Activated gamma-delta T cell (primary cell): ENCODE data around the gene CFAP46.

Source experiments
- DNase-seq: peaks from one replicate; lab custom pipeline; 2025; lab: John Stamatoyannopoulos, UW

CFAP46 gene

DNA sequence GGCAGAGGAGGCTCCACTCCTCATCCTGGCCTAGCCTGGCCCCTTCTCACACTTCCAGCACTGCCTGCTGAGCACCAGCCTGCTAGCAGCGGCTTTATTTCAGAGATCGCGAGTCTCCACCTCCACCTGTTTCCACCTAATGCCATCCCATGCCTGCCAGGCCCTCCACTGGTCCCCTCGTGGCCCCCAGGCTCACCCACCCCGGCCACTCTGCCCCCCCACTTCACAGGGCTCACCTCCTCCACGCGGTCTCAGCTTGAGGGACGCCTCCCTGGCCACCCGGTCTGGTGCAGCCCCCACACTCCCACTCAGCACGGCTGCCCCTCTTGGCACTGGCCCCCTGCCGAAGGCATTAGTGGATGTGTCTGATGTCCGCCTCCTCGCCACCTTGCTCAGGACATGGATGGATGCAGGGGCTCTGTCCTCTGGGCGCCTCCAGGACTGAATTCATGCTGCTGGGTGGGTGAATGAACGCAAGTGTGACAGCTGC, 152.7 kb downstream of the CFAP46 start:
- DNase-seq = no peak

DNA sequence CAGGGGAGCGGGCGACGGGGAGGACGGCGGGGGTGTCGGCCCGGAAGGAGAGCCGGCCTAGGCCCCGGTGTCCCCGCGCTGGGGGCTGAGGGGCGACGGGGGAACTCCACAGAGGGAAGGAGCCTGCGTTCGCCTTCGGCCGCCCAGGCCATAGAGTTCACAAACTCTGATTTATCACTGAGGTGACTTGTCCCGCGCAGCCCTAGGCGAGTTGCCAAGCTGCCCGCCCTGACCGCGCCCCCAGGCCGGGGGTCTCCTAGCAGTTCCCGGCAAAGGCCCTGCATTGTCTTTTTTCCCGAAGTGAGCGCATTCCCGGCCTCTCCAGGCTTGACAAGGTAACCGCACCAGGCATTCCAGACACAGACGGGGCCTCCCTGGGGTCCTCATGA, 153.5 kb downstream of the CFAP46 start:
- no peak for DNase-seq

DNA sequence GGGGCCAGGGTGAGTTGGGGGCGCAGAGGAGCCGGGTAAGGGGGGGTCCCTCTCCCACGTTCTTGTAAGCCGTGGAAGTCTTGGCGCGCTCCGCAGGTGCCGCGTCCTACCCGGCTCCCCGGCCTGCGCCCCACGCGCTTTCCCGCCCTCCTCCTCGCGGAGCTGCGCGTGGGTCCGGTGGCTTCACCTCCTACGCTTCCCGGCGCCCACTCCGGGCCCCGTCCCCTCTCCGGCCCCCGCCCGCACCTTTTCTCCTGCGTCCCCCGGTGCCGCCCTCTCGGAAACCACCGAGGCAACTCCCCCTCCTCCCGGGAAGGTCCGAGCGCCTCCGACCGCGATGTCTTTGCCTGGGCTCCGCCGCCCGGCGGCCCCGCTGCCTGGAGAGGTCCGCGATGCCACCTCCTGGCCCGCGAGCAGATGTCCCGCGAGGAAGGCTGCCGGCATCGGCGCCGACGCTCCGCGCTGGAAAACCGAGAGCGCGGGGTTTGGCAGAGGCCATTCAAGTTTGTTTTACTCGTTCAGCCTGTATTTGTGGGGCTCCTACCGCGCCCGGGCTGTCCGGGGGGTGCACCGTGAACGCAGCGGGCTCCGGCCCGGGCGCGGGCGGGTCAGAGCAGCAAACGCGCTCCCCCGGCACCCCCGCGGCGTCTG, 154.1 kb downstream of the CFAP46 start:
- DNase-seq = no peak

DNA sequence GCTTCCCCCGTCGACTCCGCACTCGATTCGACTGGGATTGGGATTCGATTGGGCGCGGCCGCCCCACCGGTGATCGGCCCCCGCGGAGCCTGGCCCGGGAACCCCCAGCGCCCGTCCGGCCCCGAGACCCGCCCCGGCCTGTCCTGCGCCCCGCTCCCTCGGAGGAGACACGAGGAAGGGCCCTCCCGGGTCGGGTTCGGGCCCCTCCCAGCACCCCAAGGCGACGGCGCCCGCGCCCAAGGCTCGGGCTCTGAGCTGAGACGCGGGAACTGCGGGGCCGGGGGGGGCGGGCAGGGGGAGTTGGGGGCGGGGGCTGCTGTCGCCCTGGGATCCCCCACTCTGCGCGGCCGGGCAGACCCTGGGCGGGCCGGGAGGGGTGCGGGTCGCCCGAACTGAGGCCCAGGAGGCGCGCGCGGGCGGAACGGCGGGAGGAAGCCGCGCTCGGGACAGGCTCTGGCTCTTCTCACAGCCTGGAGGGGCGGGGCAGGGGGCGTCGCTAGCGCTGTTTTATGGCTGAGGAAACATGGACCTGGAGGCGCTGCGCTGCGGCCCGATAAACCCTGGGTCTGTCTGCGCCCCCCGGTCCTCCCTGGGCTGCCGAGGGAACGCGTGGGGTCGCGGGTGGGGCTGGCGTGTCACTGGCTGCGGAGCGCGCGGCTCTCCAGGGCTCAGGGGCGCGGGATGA, 154.7 kb downstream of the CFAP46 start:
- no peak for DNase-seq

DNA sequence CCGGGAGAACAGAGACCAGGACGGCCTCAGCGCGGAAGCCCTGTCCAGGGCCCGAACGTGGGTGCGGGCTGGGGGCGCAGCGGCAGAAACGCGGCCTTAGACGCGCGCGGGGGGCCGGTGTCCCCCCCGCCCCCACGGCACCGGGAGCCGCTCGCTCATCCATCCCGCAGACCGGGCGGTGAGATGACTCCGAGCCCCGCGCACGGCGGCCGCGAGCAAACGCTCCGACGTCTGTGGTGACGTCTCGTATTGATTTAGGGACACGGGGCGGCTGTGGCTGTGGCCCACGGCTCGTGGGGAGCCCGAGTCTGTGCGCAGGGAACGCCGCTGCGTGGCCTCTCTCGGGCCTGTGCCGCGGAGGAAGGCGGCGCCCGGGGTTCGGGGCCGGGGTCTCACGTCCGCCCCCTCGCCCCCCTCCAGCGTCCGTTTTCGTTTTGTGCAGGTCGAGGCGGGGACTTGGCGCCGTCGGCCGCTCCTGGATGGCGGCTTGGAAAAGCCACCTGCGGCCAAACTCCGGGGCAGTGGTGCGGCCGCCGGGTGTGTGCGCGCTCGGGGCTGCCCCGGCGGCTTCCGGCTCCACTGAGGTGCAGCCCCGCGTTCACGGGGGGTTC, 155.4 kb downstream of the CFAP46 start:
- DNase-seq = no peak

DNA sequence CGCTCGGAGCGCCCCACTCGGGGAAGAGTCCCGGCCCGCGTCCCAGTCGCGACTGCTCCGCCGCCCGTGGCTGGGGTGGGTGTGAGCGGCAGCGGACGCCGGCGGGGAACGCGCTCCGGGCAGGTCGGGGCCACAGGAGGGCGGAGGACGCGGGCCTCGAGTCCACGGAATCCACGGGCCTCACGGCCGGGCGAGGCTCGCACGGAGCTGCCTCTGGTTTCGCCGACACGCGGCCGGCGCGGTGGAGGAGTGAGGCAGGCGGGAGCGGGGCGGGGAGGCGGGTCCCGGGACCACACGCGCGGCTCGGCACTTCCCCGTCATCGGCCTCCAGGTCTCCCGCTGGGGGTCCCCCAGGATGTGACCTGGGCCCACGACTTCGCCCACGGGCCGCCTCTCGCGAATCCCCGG, 155.9 kb downstream of the CFAP46 start:
- DNase-seq = no peak

DNA sequence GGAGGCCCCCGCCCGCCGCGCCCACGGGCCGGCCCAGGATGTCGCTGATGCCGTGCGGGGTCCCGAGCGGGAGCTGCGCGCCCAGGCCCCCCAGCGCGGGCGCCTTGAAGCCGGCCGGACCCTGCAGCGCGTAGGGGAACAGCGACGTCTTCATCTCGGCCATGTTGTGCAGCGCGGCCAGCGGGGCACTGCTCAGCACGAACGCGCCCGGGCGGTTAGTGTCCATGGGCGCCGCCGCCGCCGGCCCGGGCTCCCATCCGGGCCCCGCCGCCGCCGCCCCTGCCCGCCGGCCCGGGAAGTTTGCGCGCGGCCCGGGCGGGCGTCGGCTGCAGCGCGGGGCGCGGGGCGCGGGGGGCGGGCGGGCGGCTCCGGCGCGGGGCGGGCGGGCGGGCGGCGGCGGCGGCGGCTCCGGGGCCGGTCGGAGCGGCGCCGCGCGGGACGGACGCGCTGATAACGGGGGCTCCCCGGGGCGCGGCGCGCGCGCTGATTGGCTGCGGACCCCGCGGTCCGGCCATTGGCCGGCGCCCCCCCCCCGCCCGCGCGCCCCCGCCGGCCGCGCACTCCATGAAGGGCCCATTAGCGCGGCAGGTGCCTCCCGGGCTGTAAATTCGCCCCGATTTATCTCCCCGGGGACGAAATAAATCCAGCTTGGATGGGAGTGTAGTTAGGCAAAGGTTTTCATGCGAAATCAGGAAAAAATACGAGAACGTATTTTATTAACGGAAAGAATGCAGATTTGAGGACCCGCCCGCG, 156.5 kb downstream of the CFAP46 start, which contains the start of gene NKX6-2:
NKX6-2 (minus strand) TSS at position 425 of the 753 bp plus-strand sequence; CDS start at position 226, 199 bp downstream.
- DNase-seq = no peak

DNA sequence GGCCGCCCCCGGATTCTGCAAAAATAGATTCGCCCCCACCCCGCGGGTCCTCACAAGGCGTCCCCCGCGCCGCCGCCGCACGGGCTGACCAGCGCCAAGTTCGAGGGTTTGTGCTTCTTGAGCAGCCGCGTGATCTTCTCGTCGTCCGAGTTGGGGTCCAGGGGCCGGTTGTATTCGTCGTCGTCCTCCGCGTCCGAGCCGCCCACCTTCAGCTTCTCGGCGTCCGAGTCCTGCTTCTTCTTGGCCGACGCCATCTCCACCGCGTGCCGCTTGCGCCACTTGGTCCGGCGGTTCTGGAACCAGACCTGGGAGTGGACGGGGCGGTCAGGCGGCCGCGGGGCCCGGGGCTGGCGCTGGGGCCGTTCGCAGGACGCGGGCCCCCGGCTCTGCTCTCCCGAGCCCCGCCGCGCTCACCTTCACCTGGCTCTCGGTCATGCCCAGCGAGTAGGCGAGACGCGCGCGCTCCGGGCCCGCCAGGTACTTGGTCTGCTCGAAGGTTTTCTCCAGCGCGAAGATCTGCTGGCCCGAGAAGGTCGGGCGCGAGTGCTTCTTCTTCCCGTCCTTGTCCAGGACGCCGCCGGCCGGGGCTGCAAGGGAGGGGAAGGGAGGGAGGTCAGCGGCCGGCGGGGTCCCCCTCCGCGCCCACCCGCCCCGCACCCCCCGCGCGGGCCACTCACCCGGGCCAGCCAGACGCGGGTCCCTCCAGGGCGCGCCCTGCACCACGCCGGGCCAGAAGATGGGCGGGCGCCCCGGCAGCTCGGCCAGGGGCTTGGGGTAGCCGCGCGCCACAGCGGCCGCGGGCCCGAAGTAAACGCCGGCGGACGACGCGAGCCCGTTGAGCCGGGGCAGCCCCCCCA, 157.3 kb downstream of the CFAP46 start:
- no peak for DNase-seq

DNA sequence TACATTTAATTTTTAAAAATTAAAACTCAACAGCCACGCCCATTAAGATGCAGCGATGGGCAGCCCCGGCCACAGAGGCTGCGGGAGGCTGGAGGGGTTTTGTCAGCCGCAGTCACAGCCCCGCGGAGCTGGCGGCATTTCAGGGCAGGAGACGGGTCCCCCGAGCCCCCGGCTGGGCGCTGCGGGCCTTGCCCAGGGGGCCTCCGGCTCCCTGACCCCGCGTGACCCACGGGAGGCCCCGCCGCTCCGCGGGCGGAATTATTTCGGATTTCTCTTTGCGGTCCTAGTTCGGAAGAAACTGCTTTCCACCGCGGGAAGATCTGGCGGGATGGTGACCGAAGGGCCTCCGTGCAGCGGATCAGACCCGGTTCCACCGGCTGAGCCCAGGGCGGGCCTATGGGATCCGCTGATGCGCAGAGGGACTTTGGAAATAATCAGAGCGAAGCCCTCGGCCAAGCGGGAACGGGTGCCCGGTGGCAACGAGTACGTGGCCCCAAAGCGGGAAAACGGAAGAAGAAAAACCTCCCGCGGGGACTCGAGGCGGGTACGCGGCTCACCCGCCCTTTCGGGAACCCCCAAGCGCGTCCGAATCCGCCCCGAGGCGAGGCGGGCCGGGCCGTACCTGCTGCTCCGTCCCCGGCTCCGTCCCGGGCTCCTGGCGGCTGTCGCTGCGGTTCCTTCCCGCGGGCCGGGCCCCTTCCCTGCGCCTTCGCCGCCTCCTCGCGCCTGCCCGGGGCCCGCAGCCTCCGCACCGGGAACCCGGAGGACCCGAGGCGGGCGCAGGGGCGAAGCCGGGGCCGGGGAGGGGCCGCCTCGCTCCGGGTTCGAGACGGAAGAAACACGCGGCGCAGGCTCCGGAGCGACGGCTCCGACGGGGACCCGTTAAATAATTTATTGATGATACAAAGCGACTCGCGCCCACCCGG, 158.2 kb downstream of the CFAP46 start:
- no peak for DNase-seq

DNA sequence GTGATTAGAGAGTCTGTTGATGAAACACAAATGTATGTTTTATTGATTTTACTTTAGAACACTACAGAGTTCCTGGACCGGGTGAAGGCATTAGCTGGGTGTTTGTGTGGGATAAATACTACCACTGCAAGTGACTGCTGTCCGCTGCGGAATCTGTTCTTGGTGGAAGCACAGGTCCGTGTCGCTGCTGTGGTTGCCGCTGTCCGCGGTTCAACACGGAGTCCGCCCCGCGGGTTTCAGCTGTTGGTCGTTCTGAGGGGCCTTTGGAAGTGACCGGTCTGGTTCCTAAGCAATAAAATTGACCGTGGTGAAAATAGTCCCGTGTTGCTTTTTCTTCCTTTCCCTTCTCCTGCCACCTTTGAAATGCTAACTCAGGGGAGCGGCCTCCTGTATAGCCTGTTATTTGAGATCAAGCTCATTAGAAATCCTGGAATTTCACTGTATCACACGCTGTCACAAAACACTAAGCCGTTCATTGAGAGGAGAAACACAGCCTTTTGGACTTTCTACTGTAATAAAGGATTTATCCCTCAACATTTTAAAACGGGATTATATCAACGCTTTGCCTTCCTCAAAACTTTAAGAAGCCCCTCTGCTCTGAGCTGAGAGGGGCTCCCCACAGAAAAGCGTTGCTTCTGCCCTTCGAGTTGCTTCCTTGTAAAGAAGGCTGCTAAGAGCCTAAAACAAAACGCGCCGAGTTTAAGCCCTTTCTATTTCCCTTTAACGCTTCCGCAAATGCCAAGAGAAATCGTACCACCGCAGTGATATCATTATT, 159.0 kb downstream of the CFAP46 start:
- DNase-seq = no peak

DNA sequence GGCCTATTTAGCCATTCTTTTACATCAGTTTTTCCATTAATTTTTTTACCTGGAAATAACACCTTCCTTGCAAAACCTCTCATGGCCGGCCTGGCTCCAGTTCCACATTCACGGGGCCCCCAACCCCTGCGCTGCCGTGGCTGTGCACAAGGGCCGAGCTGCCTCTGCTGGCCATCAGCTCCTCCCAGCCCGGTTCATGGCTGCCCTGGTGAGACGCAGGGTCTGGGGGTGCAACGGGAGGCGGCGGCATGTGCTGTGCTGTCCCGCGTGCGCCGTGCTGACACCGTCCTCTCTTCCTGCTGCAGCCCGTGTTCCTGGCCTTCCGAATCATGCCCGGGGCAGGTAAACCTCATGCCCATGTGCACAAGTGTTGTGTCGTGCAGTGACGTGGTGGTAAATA, 160.8 kb downstream of the CFAP46 start:
- DNase-seq = no peak

DNA sequence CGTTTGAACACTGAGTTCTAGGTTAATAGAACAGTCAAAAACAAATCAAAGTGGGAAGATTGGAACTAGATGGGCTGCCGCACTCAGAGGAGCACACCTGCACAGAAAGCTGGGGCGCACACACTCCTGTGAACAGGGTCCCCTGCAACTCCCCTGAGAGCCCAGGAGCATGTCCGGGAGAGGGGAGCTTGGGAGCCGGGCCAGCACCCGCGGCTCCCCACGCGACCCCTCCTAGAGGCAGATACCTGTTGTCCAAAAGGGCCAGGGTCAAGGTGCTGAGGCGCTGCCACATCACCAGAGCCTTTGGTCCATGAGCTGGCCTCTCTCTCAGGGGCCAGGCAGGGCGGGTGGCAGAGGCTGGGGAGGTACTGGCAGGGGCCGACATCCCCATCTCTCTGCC, 162.0 kb downstream of the CFAP46 start:
- no peak for DNase-seq

DNA sequence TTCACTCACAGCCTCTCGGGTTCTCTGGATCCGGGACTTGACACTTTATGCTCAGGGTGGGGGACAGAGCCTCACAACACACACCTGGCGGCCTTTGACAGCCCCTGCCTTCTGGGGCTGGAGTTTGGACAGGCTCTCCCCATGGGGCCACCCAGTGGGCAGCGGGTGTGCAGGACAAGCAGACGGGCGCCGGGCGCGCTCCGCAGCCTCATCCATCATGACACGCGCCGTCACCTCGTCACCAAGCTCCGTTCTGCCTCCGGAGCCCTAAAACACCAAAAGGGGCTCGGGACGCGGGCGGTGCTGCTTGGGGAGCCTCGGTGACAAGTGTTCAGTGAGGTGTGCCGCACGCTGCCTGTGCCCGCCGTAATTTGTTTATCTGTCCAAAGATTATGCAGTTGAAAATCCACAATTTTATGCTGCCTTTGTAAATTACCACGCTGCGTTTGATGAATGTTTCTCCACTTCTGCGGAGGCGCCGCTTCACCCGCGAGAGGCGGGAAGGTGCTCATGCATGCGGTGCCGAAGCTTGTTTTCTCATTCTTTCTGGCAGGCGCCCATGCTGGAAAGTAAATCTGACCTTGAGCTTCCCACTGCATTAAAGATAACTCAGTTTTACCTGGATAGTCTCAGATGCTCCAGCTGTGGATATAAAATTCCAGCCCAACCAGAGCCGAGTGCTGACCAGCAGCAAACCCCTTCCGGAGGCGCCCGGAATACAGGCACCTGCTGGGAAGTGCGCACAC, 162.6 kb downstream of the CFAP46 start:
- DNase-seq = no peak

DNA sequence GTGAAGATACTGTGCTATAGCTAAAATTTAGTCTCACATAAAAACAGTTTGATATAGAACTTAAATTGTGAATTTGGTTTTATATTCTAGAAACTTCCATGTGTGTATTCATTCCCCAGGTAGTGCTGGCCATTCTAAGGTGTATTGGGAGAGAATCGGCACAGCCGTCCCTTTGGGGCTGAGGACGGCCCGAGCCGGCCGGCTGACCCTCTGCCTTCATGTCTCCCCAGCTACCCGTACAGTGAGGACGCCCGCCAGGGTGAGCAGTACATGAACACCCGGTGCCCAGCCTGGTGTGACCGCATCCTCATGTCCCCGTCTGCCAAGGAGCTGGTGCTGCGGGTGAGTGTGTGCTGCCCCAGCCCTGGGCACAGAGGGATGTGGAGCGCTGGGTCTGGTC, 164.9 kb downstream of the CFAP46 start:
- no peak for DNase-seq

DNA sequence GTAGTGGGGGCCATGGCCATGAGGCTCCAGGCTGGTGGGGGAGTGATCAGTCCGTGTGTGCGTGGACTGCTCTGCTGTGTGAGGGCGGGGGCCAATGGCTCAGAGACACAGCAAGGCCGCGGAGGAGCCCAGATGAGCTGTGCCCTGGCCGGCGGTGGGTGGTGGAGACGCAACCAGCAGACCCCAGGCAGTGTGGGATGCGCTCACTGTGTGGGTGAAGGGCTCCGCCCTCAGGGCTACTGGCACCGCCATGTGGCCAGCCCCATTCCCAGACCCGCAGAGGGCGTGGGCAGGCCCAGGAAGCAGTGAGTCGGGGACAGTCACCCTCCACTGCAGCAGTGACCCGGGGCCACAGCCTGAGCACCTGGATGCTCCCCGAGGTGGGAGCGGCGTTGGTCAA, 165.5 kb downstream of the CFAP46 start:
- no peak for DNase-seq

DNA sequence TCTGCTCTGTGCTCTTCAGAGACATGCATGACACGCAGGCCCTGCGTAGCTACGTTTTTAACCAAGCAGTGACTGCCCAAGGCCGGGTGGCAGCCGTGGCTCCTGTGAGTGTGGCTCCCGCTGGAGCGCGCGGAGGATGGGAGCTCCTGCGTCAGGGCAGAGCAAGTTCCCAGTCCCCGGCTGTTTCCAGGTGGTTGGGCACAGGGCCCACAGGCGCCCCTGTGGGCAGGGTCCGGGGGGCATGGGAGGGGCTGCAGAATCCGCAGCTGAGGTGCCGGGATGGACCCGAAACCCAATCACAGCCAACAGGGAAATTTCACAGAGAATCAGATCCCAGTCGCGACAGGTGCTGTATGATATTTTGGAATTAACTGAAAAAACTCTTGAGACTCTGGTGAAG, 166.2 kb downstream of the CFAP46 start:
- no peak for DNase-seq

DNA sequence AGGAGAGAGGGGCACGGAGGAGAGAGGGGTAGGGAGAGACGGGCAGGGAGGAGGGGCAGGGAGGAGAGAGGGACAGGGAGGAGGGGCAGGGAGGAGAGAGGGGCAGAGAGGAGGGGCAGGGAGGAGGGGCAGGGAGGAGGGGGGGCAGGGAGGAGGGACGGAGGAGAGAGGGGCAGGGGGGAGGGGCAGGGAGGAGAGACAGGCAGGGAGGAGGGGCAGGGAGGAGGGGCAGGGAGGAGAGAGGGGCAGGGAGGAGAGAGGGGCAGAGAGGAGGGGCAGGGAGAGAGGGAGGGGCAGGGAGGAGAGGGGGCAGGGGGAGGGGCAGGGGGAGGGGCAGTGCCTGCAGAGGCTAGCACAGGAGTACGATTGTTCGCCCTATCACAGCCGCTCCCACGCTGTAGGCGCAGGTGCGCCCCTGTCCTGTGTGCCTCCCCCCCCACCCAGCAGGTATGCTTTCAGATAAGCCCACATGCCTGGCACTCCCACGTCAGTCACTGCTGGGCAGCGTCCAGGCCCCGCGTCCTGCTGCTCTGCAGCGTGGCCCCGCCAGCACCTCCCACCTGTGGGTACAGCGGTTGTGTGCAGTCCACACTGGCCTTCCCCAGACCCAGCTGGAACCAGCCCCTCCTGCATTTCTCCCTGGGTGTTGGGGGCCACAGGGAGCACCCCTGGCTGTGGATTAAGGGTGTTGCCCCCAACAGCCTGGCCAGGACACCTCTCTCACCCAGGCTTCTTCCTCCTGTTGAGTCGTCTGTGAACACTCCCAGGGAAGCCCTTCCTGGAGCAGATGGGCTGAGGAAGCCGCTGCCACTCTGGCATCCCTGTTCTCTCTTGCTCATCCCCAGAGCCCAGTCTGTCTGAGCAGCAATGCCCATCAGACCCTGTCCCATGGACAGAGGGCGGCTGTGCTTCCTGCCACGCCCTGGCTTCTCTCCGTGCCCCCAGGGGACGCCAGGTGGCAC, 167.2 kb downstream of the CFAP46 start:
- DNase-seq = no peak
